GM12878 (cell line): ENCODE data around the gene ITGA1. TPM values are rescaled to one million over a fixed set of nuclear protein-coding genes. Genes with fewer than 3 reads are reported as not detected.

Experiments
- ATAC-seq: fragments of 200-7000 bp; cut with Tn5 transposase; 3 replicates; pipeline ENCODE4 v1.9.1; 2020; ENCODE audit warnings: mild to moderate bottlenecking, moderate library complexity
- BruUV-seq: library from RNA; stranded (reverse); fragments of 400-500 nt; replicated peaks from 2 replicates; lab custom pipeline; 2021; lab: Mats Ljungman, UMichigan
- CTCF ChIA-PET: fragments of 300-600 bp; sonication (Branson Sonifier 250); formaldehyde crosslinking; extraction: SDS; loops from one replicate; lab custom pipeline; 2021; ENCODE audit warnings: inconsistent platforms; lab: Yijun Ruan, JAX
- POLR2A ChIA-PET: fragments of 350-600 bp; formaldehyde crosslinking; extraction: SDS; loops from one replicate; lab custom pipeline; 2021; ENCODE audit warnings: inconsistent platforms; lab: Charles Lee
- RAD21 ChIA-PET: fragments of 300-600 bp; sonication (Branson Sonifier 250); formaldehyde crosslinking; loops from one replicate; lab custom pipeline; 2023; ENCODE audit warnings: antibody characterized with exemption; ENCODE audit not compliant: unreplicated experiment; lab: Charles Lee
- SMC1A ChIA-PET: fragments of 300-600 bp; sonication (Branson Sonifier 250); formaldehyde crosslinking; loops from one replicate; lab custom pipeline; 2023; ENCODE audit not compliant: unreplicated experiment, uncharacterized antibody; lab: Charles Lee
- DNase-seq: peaks from one replicate; pipeline ENCODE4 v3.0.0-alpha.2; 2011; ENCODE audit warnings: low read depth, low spot score
- FAIRE-seq: peaks from 3 replicates; lab custom pipeline; 2011; peaks lifted over from hg19 to GRCh38; lab: Jason Lieb, UNC
- H2AFZ ChIP-seq: 2 replicates; pipeline ENCODE4 v1.6.0; 2011; ENCODE audit warnings: low read depth, low read length, control low read depth; ENCODE audit not compliant: control insufficient read depth
- H3K27ac ChIP-seq: 2 replicates; pipeline ENCODE4 v1.5.1; 2011; ENCODE audit warnings: control low read depth; ENCODE audit not compliant: control insufficient read depth, insufficient read depth
- H3K27me3 ChIP-seq, 2 experiments: replicated peaks in 1 of 2; 2 replicates each; pipeline versions ENCODE4 v1.6.0 to v1.6.1; 2011; ENCODE audit warnings: low read length in 1 of 2; ENCODE audit not compliant: control insufficient read depth in 2 of 2, insufficient read depth in 2 of 2
- H3K36me3 ChIP-seq, 2 experiments: 2 replicates each; pipeline ENCODE4 v1.5.1; 2011; ENCODE audit warnings: low read length in 1 of 2; ENCODE audit not compliant: control insufficient read depth in 2 of 2, insufficient read depth in 2 of 2
- H3K4me1 ChIP-seq: 2 replicates; pipeline ENCODE4 v1.6.1; 2011; ENCODE audit warnings: mild to moderate bottlenecking, low read length, moderate library complexity, mixed read lengths; ENCODE audit not compliant: control insufficient read depth, insufficient read depth
- H3K4me2 ChIP-seq: 2 replicates; pipeline ENCODE4 v1.6.0; 2011; ENCODE audit warnings: control low read depth; ENCODE audit not compliant: control insufficient read depth, insufficient read depth
- H3K4me3 ChIP-seq: fragments of 200-600 bp; sonication (generic); 2 replicates; pipeline ENCODE4 v1.5.1; 2016
- H3K79me2 ChIP-seq: 2 replicates; pipeline ENCODE4 v1.6.0; 2011; ENCODE audit warnings: low read length; ENCODE audit not compliant: control insufficient read depth, insufficient read depth
- H3K9ac ChIP-seq: 2 replicates; pipeline ENCODE4 v1.8.0; 2011; ENCODE audit warnings: low read length, control low read depth, mixed read lengths; ENCODE audit not compliant: control insufficient read depth, insufficient read depth
- H3K9me3 ChIP-seq: replicated peaks from 3 replicates; pipeline ENCODE4 v1.5.1; 2011; ENCODE audit warnings: mild to moderate bottlenecking, low read length; ENCODE audit not compliant: control insufficient read depth, insufficient read depth
- H4K20me1 ChIP-seq: 2 replicates; pipeline ENCODE4 v1.6.0; 2011; ENCODE audit not compliant: control insufficient read depth, insufficient read depth
- CHD2 ChIP-seq: IDR thresholded peaks from 2 replicates; pipeline ENCODE4 v1.6.1; 2011; ENCODE audit warnings: low read depth, low read length, improper control_type of control experiment, borderline replicate concordance
- CHD4 ChIP-seq: fragments of 200-600 bp; sonication (generic); IDR thresholded peaks from 2 replicates; pipeline ENCODE4 v1.6.1; 2016; ENCODE audit warnings: mild to moderate bottlenecking
- HDAC2 ChIP-seq: fragments of 200-600 bp; sonication (generic); IDR thresholded peaks from 2 replicates; pipeline ENCODE4 v1.6.1; 2017
- RBBP5 ChIP-seq: fragments of 200-600 bp; sonication (generic); conservative IDR thresholded peaks from 2 replicates; pipeline ENCODE4 v1.6.1; 2016
- TARDBP ChIP-seq: IDR thresholded peaks from 2 replicates; pipeline ENCODE4 v1.6.1; 2016; ENCODE audit warnings: borderline replicate concordance
- WGBS: methylation state at CpG from one replicate; pipeline ENCODE4 v1.1.6; 2016; ENCODE audit warnings: low lambda C conversion rate; ENCODE audit not compliant: insufficient replicate concordance, insufficient coverage; ENCODE audit errors: missing lambda C conversion rate; 5-methylcytosine and 5-hydroxymethylcytosine counted together
- in situ Hi-C: fragments of 300-500 bp; cut with MboI; formaldehyde crosslinking; loops from 9 replicates; pipeline ENCODE4 v1.14.3; 2018; ENCODE audit warnings: mixed read lengths
- intact Hi-C: fragments of 100-400 bp; cut with micrococcal nuclease; formaldehyde crosslinking; loops from one replicate; pipeline ENCODE4 v1.14.2; 2022; ENCODE audit not compliant: unreplicated experiment
- polyA plus RNA-seq, 11 experiments: library from polyadenylated mRNA; depleted of rRNA in 4 of 11; unstranded in 6 of 11; stranded (reverse) in 5 of 11; fragments of >200 nt; fragmentation: Nextera tagmentation in 4 of 11; fragmentation: Illumina TruSeq in 1 of 11; extraction: Ambion mirVana in 4 of 11; extraction: Trizol in 1 of 11; gene quantifications; 1 replicate in 1 of 11; 2 replicates in 10 of 11; pipeline versions ENCODE4 v1.2.1 to v1.2.3, GENCODE V29; 2011 to 2016; ENCODE audit warnings: inconsistent platforms in 2 of 11, missing spikeins in 2 of 11, low read depth in 1 of 11
- total RNA-seq, 4 experiments: library from RNA; depleted of rRNA in 3 of 4; stranded (reverse); fragments of >200 nt in 3 of 4; fragmentation: Illumina TruSeq in 1 of 4; extraction: Trizol in 1 of 4; gene quantifications; 2 replicates each; pipeline versions ENCODE4 v1.2.1 to v1.2.3, GENCODE V29; 2013 to 2021
- TF ChIP-seq, protein P1 (sequence below): IDR thresholded peaks from 2 replicates; pipeline ENCODE4 v1.6.1; 2012; ENCODE audit warnings: low read depth, low read length, improper control_type of control experiment
- TF ChIP-seq, protein P2 (sequence below): IDR thresholded peaks from 2 replicates; pipeline ENCODE4 v1.6.1; 2012; ENCODE audit warnings: mild to moderate bottlenecking, low read depth, low read length
- TF ChIP-seq, protein P3 (sequence below): IDR thresholded peaks from 2 replicates; pipeline ENCODE4 v1.6.1; 2011; ENCODE audit warnings: borderline replicate concordance, low read depth, mild to moderate bottlenecking, moderate library complexity, low read length; ENCODE audit not compliant: insufficient read depth, poor library complexity, severe bottlenecking

Gene ITGA1
- total and polyA plus RNA-seq, 10 of the 15 experiments (the other 5 are each of a cell fraction or from before 2014, with no cell fraction given): 0.02 to 0.56 (median 0.19) TPM

DNA sequence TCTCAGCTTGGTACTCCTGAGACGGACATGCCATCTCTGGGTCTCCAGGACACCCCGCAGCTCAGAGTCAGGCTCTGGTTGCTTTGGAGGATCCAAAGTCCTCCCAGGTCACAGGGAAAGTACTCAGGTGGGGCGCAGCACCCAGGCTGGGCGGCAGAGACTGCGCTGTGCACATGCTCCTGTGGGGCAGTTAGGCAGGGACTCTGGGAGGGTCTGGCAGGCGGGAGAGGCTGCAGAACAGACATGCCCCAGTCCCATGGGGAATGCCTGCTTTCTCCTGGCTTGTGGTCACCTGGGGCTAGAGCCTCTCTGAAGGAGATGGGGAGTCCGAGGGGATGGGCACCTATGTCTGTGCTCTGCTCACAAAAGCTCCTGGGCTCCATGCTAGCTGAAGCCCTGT lies 156.1 kb downstream of the ITGA1 start:
- no peak overlapping the region for H3K4me3 ChIP-seq
- RAD21 ChIA-PET: no interaction called here
- no TSS peak for BruUV-seq
- no peaks in the 10 kb centered on the region for H3K9me3 ChIP-seq
- in situ Hi-C loops (no loop called here), intact Hi-C loops (loop anchor here (10.0 kb wide), 1 partner anchor 1281 kb away; no protein-coding TSS in a partner anchor)
- H3K27ac ChIP-seq: no peak overlapping the region
- SMC1A ChIA-PET: interaction anchor here (2.9 kb wide), 1 partner anchor 154 kb away, joined by 11 read pairs; no protein-coding TSS in a partner anchor
- no peaks in the 10 kb centered on the region for H3K4me1 ChIP-seq
- no peak for DNase-seq
- FAIRE-seq: no peak
- no peak for ATAC-seq
- no peak overlapping the region for H3K4me2 ChIP-seq
- H3K36me3 ChIP-seq: no peaks in the 10 kb centered on the region
- TF ChIP-seq TARDBP (no peak), CHD4 (no peak), RBBP5 (no peak), HDAC2 (no peak), CHD2 (no peak)
- TF ChIP-seq, protein P1, sequence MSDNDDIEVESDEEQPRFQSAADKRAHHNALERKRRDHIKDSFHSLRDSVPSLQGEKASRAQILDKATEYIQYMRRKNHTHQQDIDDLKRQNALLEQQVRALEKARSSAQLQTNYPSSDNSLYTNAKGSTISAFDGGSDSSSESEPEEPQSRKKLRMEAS: no peak
- H3K79me2 ChIP-seq: no peaks in the 10 kb centered on the region
- CTCF ChIA-PET: interaction anchor here (0.7 to 2.2 kb wide), 4 partner anchors 10 to 153 kb away, joined by 3 to 11 read pairs (median 4); no protein-coding TSS in a partner anchor
- H3K9ac ChIP-seq: no peak overlapping the region
- no peaks in the 10 kb centered on the region for H4K20me1 ChIP-seq
- POLR2A ChIA-PET: no interaction called here
- no peak overlapping the region for H2AFZ ChIP-seq
- WGBS: 50% methylated on average over 7 of the region's 7 CpGs
- H3K27me3 ChIP-seq: no peaks in the 10 kb centered on the region

DNA sequence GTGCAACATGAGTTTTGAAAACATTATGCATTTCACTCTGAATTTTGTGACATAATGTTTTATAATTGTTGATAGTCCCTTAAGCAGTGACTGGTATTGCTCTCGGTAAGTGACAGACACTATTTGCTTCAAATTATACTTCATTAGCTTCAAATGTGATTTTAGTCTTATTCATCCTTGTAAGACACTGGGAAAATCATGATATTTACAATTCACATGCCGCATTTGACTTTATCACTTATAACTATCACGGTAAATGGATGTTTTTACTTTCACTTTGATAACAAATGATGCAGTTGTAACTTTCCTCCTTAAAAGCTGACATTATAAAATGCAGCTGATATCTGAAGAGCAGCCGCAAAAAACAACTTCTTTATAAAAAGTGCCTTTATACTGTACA lies 157.3 kb downstream of the ITGA1 start:
- Histone ChIP-seq H3K9ac (no peak overlapping the region), H3K27ac (no peak overlapping the region), H3K4me1 (no peaks in the 10 kb centered on the region), H3K4me2 (0 out of 2 replicates have a peak overlapping the region, but pooled peaks have one; percentile 22), H4K20me1 (no peaks in the 10 kb centered on the region), H2AFZ (no peak overlapping the region; the same call in 1 of the 2 replicates), H3K79me2 (no peaks in the 10 kb centered on the region), H3K36me3 (no peaks in the 10 kb centered on the region), H3K27me3 (no peaks in the 10 kb centered on the region), H3K9me3 (no peaks in the 10 kb centered on the region), H3K4me3 (0 out of 2 replicates have a peak overlapping the region, but pooled peaks have one; percentile 5)
- WGBS: 31% methylated on average over 4 of the region's 4 CpGs
- ChIA-PET POLR2A (no interaction called here), RAD21 (interaction anchor here (1.3 to 1.5 kb wide), 2 partner anchors 10 to 151 kb away, joined by 4 read pairs; no protein-coding TSS in a partner anchor), CTCF (interaction anchor here (0.7 to 6.1 kb wide), 5 partner anchors 147 to 1283 kb away, joined by 3 to 127 read pairs (median 4); no protein-coding TSS in a partner anchor), SMC1A (interaction anchor here (1.0 to 2.9 kb wide), 2 partner anchors 152 to 154 kb away, joined by 3 to 11 read pairs; no protein-coding TSS in a partner anchor)
- DNase-seq (no peak), FAIRE-seq (no peak), ATAC-seq (no peak)
- TF ChIP-seq, protein P2, sequence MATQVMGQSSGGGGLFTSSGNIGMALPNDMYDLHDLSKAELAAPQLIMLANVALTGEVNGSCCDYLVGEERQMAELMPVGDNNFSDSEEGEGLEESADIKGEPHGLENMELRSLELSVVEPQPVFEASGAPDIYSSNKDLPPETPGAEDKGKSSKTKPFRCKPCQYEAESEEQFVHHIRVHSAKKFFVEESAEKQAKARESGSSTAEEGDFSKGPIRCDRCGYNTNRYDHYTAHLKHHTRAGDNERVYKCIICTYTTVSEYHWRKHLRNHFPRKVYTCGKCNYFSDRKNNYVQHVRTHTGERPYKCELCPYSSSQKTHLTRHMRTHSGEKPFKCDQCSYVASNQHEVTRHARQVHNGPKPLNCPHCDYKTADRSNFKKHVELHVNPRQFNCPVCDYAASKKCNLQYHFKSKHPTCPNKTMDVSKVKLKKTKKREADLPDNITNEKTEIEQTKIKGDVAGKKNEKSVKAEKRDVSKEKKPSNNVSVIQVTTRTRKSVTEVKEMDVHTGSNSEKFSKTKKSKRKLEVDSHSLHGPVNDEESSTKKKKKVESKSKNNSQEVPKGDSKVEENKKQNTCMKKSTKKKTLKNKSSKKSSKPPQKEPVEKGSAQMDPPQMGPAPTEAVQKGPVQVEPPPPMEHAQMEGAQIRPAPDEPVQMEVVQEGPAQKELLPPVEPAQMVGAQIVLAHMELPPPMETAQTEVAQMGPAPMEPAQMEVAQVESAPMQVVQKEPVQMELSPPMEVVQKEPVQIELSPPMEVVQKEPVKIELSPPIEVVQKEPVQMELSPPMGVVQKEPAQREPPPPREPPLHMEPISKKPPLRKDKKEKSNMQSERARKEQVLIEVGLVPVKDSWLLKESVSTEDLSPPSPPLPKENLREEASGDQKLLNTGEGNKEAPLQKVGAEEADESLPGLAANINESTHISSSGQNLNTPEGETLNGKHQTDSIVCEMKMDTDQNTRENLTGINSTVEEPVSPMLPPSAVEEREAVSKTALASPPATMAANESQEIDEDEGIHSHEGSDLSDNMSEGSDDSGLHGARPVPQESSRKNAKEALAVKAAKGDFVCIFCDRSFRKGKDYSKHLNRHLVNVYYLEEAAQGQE: no peak
- TF ChIP-seq, protein P3, sequence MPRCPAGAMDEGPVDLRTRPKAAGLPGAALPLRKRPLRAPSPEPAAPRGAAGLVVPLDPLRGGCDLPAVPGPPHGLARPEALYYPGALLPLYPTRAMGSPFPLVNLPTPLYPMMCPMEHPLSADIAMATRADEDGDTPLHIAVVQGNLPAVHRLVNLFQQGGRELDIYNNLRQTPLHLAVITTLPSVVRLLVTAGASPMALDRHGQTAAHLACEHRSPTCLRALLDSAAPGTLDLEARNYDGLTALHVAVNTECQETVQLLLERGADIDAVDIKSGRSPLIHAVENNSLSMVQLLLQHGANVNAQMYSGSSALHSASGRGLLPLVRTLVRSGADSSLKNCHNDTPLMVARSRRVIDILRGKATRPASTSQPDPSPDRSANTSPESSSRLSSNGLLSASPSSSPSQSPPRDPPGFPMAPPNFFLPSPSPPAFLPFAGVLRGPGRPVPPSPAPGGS: no peak
- BruUV-seq: no TSS peak
- intact Hi-C loops: loop anchor here (5.0 to 10.0 kb wide), 2 partner anchors 97 to 1280 kb away; no protein-coding TSS in a partner anchor
- in situ Hi-C loops: loop anchor here (5.0 kb wide), 1 partner anchor 152 kb away; no protein-coding TSS in a partner anchor
